Stimulated activated CD8-positive, alpha-beta memory T cell treated with anti-CD3 and anti-CD28 coated beads, Interleukin-7, amount 100 ng/mL, for 24 hours (primary cell): Measurements from ENCODE around the gene PANX1.
"Not testable (repeated sequence)": the region's sequence is repeated elsewhere in the genome, so short reads cannot be mapped to it uniquely, and the experiment has no call there.

Experiments
- DNase-seq: peaks from one replicate; pipeline ENCODE4 v3.0.0-alpha.2; 2020; ENCODE audit warnings: low read depth

The PANX1 gene

DNA sequence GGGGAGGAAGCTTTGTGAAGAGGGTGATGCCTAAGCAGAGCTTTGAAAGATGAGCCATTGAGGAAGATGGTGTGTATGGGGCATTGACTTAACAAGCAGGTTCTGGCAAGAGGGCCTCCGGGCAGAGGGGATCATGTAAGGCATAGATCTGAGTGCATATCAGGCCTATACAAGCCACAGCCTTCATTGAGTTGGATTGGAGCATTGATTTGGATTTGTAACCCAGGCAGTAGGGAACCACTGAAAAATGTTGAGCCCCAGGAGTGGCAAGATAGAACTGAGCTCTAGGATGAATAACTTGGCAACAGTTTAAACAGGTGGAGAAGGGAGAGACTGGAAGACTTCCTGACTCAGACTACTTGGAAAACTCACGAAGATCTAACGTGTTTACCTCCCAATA is 21.4 kb downstream of the PANX1 start:
- DNase-seq: no peak

DNA sequence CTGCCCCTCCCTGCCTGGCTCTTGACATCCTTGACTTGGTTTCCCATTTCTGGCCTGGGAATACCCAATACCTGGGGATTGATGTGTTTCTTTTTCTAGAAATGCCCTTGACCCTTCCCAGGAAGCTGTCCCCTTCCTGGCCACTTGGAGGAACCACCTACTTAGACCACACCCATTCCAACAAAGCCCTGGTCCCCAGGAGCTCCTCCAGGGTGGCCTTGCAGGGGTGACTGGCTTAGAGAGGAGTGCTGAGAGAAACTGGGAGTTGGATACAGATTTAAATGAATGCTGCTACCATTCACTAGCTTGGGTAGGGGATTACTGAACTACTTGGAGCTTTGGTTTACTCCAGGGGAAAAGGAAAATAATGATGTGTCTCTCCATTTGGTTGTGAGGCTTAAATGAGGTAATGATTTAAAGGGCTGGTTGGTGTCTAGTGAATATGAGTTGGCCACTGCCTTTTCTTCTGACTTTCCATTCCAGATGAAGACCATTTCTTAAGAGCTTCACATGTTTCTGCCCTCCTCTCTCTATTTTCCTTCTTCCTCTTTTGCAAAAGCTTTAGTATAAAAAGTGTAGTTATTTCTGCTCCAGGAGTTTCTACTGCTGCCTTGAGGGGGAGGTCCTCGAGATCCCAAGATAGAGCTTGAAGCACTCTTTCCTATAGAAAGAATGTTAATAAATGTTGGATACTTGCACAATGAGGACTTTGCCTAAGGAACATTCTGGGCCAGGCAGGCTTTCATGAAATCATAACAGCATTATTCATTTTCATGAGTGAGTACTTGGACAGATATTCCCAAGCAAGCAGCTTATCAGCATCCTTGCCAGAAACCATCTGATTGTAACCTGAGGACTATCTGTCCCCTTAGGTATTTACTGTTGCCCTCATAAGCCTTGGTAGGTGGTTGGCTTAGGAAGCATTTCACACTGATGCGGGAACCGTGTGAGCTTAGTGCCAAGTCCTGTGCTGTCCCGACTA is 22.4 kb downstream of the PANX1 start:
- no peak for DNase-seq

DNA sequence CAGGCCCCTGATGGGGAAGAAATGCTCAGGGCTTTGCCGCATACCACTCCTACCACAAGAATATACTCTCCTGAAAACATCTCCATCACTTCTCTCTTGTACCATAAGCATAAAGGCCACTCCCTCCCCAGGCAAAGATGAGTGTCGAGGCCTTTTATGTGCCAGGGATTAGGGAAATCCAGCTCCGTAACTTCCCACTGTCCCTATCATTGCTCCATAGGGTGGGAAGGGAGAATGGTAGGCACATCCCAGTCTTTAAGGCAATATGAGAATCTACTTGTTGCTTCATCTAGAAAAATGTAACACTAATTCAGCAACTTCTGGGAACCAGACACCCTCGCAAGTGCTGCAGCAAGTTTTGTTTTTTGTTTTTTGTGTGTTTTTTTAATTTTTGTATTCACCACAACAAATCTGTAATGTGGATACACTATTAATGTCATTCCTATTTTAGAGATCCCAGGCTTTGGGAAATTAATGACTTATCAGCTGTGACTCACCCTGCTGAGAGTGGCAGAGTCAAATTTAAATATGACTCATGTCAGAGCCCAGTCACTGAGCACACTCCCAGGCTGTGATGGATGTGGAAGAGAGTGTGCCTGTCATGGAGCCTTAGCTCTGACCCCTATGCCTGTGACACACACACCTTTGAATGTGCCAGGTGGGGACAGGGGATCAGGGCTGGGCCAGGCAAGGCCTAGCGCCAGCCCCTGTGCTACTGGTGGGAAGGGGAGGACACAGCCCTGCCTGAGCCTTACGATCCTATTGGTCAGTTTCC is 23.4 kb downstream of the PANX1 start:
- no peak for DNase-seq

DNA sequence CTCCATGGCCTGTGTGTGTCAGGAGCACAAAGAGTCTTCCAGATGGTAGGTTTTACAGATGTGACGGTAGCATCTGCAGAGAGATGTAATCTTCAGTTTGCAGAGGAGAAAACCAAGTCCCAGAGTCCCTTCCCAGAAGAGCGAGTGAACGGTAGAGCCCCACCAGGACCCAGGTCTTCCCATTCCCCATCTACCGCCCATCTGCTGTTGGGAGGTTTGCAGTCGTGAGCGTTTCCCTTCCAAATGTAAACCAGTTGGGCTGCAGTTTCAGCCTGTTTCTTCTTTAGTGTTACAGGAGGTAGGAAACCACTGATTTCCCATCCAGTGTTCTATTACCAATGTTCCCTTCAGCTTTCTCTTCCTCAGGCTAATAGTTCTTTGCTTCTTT is 24.0 kb downstream of the PANX1 start:
- DNase-seq: no peak

- no peak for DNase-seq
These were observed 24.7 kb downstream of the PANX1 start for GRCh38 chr11:94153320-94153719.

DNA sequence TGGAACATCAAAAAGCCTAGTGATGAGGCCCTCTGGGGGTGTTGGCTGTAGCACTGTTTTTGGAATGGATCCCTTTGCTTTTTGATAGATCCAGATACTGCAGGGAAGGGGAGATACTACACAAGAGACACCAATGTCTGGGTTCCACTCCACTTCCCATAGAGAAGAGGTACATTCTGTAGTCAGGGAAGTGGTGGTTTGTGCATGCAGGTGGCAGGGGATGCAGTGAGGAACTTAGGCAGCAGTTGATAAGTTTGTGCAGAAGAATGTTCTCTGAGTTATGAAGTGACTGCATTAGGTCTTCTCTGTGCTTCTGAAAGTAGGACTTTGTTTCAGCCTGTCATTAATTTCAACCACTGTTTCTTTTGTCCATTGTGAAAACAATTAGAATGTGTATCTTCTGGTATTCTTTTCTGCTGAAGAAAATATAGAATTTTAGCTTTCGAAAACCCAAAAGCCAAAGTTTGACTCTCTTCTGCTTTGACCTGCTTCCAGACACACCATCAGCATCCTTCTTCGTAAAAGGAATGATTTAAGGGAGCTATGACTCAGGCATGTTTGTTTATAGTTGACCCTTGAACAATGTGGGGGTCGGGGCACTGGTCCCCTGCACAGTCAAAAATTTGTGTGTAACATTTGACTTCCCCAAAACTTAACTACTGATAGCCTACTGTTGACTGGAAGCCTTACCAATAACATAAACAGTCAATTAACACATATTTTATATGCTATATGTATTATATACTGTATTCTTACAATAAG is 25.6 kb downstream of the PANX1 start:
- no peak for DNase-seq

GRCh38 chr11:94157339-94157738 is 28.7 kb downstream of the PANX1 start:
- not testable (repeated sequence) for DNase-seq

- DNase-seq: no peak
These were observed 40.2 kb downstream of the PANX1 start for GRCh38 chr11:94168882-94169281.

GRCh38 chr11:94169516-94169915 is 40.9 kb downstream of the PANX1 start:
- DNase-seq: no peak

GRCh38 chr11:94169930-94170545 is 41.4 kb downstream of the PANX1 start:
- no peak for DNase-seq

DNA sequence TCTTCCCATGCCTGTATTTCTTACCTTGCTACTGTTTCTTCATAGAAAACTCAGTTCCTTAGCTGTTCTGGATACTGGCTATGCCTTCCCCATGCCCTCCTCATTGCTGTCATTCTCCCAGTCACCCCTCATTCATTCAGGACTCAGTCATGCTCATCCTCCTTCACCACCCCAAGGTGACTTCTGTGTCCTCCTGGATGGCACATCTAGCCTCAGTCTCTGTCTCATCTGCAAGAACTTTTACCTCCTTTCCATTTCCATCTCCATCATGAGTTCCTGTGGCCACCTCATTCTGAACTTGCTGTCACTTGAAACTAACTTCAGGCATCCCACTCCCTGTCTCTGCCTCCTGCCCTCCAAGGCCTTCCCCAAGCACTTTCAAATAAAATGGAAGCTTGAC is 42.3 kb downstream of the PANX1 start:
- DNase-seq: no peak

GRCh38 chr11:94171693-94172440 is 43.2 kb downstream of the PANX1 start:
- no peak for DNase-seq

- no peak for DNase-seq
These were observed 46.9 kb downstream of the PANX1 start for GRCh38 chr11:94175535-94175934.

DNA sequence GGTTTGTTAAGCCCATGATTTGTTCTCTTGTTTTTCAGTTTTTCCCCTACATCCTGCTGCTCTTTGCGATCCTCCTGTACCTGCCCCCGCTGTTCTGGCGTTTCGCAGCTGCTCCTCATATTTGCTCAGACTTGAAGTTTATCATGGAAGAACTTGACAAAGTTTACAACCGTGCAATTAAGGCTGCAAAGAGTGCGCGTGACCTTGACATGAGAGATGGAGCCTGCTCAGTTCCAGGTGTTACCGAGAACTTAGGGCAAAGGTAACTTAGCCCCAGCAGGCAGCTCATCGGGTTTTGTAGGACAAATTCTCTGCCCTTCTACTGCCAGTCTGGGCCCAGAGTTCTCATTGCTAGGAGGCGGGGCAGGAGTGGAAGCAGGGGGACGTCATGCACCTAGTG is 49.7 kb downstream of the PANX1 start:
- DNase-seq: no peak

DNA sequence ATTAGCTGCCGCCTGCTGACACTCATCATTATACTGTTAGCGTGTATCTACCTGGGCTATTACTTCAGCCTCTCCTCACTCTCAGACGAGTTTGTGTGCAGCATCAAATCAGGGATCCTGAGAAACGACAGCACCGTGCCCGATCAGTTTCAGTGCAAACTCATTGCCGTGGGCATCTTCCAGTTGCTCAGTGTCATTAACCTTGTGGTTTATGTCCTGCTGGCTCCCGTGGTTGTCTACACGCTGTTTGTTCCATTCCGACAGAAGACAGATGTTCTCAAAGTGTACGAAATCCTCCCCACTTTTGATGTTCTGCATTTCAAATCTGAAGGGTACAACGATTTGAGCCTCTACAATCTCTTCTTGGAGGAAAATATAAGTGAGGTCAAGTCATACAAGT is 51.1 kb downstream of the PANX1 start:
- DNase-seq: no peak

DNA sequence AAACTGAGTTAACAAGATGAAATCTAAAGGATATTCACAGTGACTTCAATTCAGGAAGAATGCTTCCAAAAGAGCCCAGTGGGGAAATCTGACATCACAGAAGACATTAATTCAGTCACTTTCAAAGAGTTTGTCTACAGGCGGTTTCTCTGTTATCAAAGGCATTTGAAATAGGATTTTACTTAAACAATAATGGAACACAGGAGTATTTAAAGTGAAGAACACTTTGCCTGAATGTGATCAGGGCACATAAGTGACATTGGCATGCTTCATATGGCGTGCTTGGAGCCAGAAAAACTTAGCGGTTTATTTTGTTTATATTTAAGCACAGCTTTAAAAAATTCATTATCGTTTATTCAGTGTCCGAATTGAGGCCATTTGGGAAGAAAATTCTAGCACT is 52.9 kb downstream of the PANX1 start:
- DNase-seq: no peak

DNA sequence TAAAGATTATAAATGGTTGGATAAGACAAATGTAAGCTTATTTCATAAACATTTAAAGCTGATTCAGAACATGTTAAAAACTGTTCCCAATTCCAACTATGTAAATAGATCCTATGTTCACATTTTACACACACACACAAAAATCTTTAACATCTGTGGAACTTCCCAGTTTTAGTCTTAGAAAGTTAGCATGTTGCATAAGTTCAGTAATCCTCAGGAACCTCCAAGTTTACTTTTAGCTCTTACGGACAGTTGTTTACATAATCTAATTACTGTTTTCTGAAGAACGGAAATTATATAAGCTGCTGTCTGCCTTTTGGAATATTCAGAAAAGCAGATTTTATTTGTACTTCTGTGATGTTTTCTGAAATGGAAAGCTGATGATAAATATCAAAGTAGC is 53.3 kb downstream of the PANX1 start:
- DNase-seq: no peak

- DNase-seq: no peak
These were observed 54.7 kb downstream of the PANX1 start for GRCh38 chr11:94183251-94183885.

GRCh38 chr11:94183886-94184264 is 55.2 kb downstream of the PANX1 start:
- DNase-seq: no peak

- DNase-seq: no peak
These were observed 55.7 kb downstream of the PANX1 start for GRCh38 chr11:94184362-94184761.

DNA sequence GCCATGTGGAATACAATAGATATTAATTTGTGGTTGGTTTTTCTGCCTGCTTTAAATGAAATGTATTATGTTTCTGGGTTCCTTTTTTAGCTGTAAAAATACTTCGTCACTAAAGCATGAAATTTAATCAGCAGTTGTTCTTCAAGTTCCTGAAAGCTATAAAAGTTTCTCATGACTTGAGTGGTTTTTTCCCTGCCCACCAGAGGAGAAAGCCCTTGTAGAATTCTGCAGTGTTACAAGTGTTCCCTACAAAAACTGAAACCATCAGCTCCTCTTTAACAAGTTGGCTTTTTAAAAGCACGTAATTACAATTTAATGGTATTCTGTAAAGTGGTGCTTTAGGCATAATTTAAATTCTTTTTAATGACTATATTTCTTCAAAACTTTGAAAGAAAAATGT is 56.2 kb downstream of the PANX1 start:
- DNase-seq: no peak
